ENCODE results near the gene ABI3.

- TF ChIP-seq CTCF (IDR thresholded peaks at IDR 0.05) = no peak
- TF ChIP-seq POLR2A (IDR thresholded peaks at IDR 0.05) = no peak
Observed at GRCh38 chr17:49254066-49254465, 43.6 kb downstream of the ABI3 start.
